Type B pancreatic cell (in vitro differentiated cells): ENCODE measurements around the gene NCOR2. TPM values are rescaled to one million over a fixed set of nuclear protein-coding genes. Genes with fewer than 3 reads are reported as not detected.

Source experiments
- DNase-seq: peaks from one replicate; pipeline ENCODE4 v3.0.0; 2021; ENCODE audit warnings: mixed read lengths; ENCODE audit not compliant: unreplicated experiment; ENCODE audit errors: extremely low spot score
- H3K27ac Mint-ChIP-seq: 2 replicates; pipeline ENCODE4 v1.8.0; 2021; ENCODE audit warnings: mild to moderate bottlenecking, mixed read lengths
- H3K27me3 Mint-ChIP-seq: 2 replicates; pipeline ENCODE4 v1.8.0; 2021; ENCODE audit warnings: mixed read lengths
- H3K36me3 Mint-ChIP-seq: 2 replicates; pipeline ENCODE4 v1.8.0; 2021; ENCODE audit warnings: mixed read lengths
- H3K4me1 Mint-ChIP-seq: one replicate; pipeline ENCODE4 v1.8.0; 2021; ENCODE audit warnings: mixed read lengths; ENCODE audit not compliant: unreplicated experiment
- H3K4me3 Mint-ChIP-seq: 2 replicates; pipeline ENCODE4 v1.8.0; 2021; ENCODE audit warnings: mild to moderate bottlenecking, mixed read lengths
- H3K9me3 Mint-ChIP-seq: 2 replicates; pipeline ENCODE4 v1.8.0; 2021; ENCODE audit warnings: mixed read lengths
- CTCF ChIP-seq: fragments of 200-600 bp; sonication (generic); conservative IDR thresholded peaks from 2 replicates; pipeline ENCODE4 v1.5.0; 2021; ENCODE audit warnings: antibody characterized with exemption, mild to moderate bottlenecking
- total RNA-seq: library from RNA; stranded (reverse); gene quantifications from 2 replicates; pipeline ENCODE4 v1.2.1, GENCODE V29; 2021; ENCODE audit warnings: low replicate concordance

The NCOR2 gene
- total RNA-seq, 1 donor from 2014 or later: 219 TPM

- H3K27ac Mint-ChIP-seq: no peak overlapping the region
- H3K4me3 Mint-ChIP-seq: no peak overlapping the region
- no peaks in the 10 kb centered on the region for H3K9me3 Mint-ChIP-seq
- no peak for TF ChIP-seq CTCF
- no peak for DNase-seq
- peaks cover 35% of the 10 kb centered on the region for H3K4me1 Mint-ChIP-seq
- no peaks in the 10 kb centered on the region for H3K27me3 Mint-ChIP-seq
- peaks cover 18% of the 10 kb centered on the region for H3K36me3 Mint-ChIP-seq
Observed at GRCh38 chr12:124525455-124525854, 42.0 kb downstream of the NCOR2 start.

- peaks cover 33% of the 10 kb centered on the region for H3K4me1 Mint-ChIP-seq
- no peak for TF ChIP-seq CTCF
- DNase-seq: no peak
- peak overlapping the region; percentile 0 for H3K27ac Mint-ChIP-seq
- H3K36me3 Mint-ChIP-seq: peaks cover 12% of the 10 kb centered on the region
- no peaks in the 10 kb centered on the region for H3K27me3 Mint-ChIP-seq
- H3K9me3 Mint-ChIP-seq: no peaks in the 10 kb centered on the region
- no peak overlapping the region for H3K4me3 Mint-ChIP-seq
Observed at GRCh38 chr12:124524231-124524925, 43.0 kb downstream of the NCOR2 start.

GRCh38 chr12:124523071-124523470 is 44.3 kb downstream of the NCOR2 start:
- Mint-ChIP-seq H3K27me3 (no peaks in the 10 kb centered on the region), H3K36me3 (peaks cover 7% of the 10 kb centered on the region), H3K27ac (no peak overlapping the region), H3K4me1 (peaks cover 40% of the 10 kb centered on the region), H3K4me3 (no peak overlapping the region), H3K9me3 (no peaks in the 10 kb centered on the region)
- no peak for TF ChIP-seq CTCF
- no peak for DNase-seq

GRCh38 chr12:124520907-124521306 is 46.5 kb downstream of the NCOR2 start:
- H3K4me1 Mint-ChIP-seq: peaks cover 31% of the 10 kb centered on the region
- DNase-seq: no peak
- H3K4me3 Mint-ChIP-seq: no peak overlapping the region
- no peaks in the 10 kb centered on the region for H3K9me3 Mint-ChIP-seq
- peaks cover 4% of the 10 kb centered on the region for H3K36me3 Mint-ChIP-seq
- no peak for TF ChIP-seq CTCF
- no peak overlapping the region for H3K27ac Mint-ChIP-seq
- no peaks in the 10 kb centered on the region for H3K27me3 Mint-ChIP-seq

GRCh38 chr12:124520265-124520701 is 47.1 kb downstream of the NCOR2 start:
- H3K4me1 Mint-ChIP-seq: peaks cover 36% of the 10 kb centered on the region
- no peak for DNase-seq

More at GRCh38 chr12:124520265-124520701, 47.1 kb downstream of the NCOR2 start:
- no peak for TF ChIP-seq CTCF
- Mint-ChIP-seq H3K4me3 (no peak overlapping the region), H3K27me3 (no peaks in the 10 kb centered on the region), H3K9me3 (no peaks in the 10 kb centered on the region), H3K36me3 (peaks cover 7% of the 10 kb centered on the region), H3K27ac (peak overlapping the region; percentile 66)
